Renal cortex interstitium (tissue), 11 donors: Measurements from ENCODE around the gene UCHL3. TPM values are rescaled to one million over a fixed set of nuclear protein-coding genes. Genes with fewer than 3 reads are reported as not detected.

ENCODE experiments used
- DNase-seq, 11 donors: peaks; one replicate each; pipeline ENCODE4 v3.0.0-alpha.2; 2013; ENCODE audit warnings: low read depth in 9 of 11, low spot score in 4 of 11; ENCODE audit errors: extremely low read depth in 1 of 11
- polyA plus RNA-seq, 3 donors: library from polyadenylated mRNA; unstranded; fragments of 120-200 nt; gene quantifications; one replicate each; pipeline ENCODE4 v1.2.1, GENCODE V29; 2013; ENCODE audit not compliant: insufficient read length in 3 of 3

UCHL3 gene
- polyA plus RNA-seq, 3 donors: 30.0 to 38.7 (median 30.1) TPM

- DNase-seq: no peak
Measured at GRCh38 chr13:75603038-75603437, 53.4 kb downstream of the UCHL3 start.

GRCh38 chr13:75607447-75607846, 57.9 kb downstream of the UCHL3 start:
- DNase-seq: no peak

- no peak for DNase-seq
Measured at GRCh38 chr13:75610466-75610865, 60.9 kb downstream of the UCHL3 start.

- no peak for DNase-seq
Measured at GRCh38 chr13:75612354-75612753, 62.8 kb downstream of the UCHL3 start.

DNA sequence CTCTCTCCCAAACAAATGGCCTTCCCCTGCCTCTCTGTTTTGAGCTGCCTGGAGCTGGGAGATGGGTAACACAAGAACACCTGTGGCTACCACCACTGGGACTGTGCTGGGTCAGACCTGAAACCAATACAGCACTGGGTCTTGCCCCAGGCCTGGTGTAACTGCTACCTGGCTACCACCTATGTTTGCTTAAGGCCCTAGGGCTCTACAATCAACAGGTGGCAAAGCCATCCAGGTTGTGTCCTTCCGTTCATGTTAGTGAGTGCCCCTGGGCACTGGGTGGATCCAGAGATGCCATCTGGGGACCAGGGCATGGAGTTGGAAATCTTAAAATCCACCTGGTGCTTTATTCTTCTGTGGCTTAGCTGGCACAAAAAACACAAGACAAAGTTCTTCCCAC, 67.6 kb downstream of the UCHL3 start:
- no peak for DNase-seq

GRCh38 chr13:75618308-75618707, 68.7 kb downstream of the UCHL3 start:
- DNase-seq: no peak

DNA sequence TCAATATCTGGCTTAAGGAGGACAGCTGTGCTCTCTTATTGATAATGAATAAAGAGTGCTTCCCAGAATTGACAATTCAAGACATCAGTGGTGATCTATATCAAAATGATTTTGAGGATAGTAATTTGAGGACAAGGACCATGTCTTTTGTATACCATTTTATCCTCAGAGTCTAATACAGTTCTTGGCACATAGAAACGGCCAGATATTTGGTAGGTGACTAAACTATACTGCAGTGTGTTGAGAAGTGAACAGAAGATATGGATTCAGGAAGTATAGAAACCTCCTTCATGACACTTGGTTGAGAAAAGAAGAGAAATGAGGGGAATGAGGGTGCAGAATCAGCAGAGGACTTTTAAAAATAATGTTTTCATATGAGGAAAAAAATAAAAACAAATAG, 70.4 kb downstream of the UCHL3 start:
- no peak for DNase-seq

- DNase-seq: no peak
Measured at GRCh38 chr13:75621147-75621546, 71.6 kb downstream of the UCHL3 start.

DNA sequence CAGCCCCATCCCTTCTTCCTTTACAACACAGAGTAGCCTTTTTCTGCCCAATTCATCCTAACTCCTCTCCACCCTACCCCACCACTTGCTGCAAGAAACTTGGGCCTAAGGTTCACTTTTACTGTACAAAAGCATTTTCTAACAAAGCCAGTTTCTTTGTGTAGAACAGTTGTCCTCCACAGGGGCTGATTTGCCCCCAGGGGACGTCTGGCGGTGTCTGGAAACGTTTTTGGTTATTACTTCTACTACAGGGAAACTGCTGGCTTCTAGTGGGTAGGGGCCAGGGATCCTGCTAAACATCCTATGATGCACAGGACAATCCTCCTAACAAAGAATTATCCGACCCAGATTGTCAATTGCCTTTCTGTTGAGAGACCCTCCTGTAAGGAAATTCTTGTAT, 79.2 kb downstream of the UCHL3 start:
- no peak for DNase-seq

DNA sequence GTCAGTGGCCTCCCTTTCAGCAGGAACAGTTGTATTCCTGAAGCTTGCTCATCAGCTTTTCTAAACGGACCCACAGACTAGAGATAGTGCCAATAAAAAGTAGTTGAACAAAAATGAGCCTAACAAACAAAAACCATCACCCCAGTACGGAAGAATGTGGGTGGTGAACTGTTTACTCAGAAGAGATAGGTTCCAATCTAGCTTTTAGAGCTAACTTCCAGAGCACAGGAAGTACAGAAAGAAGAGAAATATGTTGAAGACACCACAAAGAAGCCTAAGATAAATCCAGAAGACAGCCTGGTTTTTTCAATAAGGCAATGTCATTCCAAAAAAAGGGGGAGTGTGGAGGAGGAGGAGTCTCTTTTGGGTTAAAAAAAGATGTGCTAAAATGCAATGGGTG, 83.7 kb downstream of the UCHL3 start:
- DNase-seq: no peak

- peak in 3 of 11 donors; percentile 17 to 33 (median 28) for DNase-seq
Measured at GRCh38 chr13:75635101-75635827, 85.7 kb downstream of the UCHL3 start.

GRCh38 chr13:75635828-75636435, 86.3 kb downstream of the UCHL3 start, which contains the start of gene LMO7:
Gene LMO7 (plus strand): TSS chr13:75636330. CDS start chr13:75636658, 328 bp downstream.
- peak in 6 of 11 donors; percentile 9 to 37 (median 32) for DNase-seq

- peak in 7 of 11 donors; percentile 19 to 45 (median 26) for DNase-seq
Measured at GRCh38 chr13:75636436-75637180, 87.0 kb downstream of the UCHL3 start.

DNA sequence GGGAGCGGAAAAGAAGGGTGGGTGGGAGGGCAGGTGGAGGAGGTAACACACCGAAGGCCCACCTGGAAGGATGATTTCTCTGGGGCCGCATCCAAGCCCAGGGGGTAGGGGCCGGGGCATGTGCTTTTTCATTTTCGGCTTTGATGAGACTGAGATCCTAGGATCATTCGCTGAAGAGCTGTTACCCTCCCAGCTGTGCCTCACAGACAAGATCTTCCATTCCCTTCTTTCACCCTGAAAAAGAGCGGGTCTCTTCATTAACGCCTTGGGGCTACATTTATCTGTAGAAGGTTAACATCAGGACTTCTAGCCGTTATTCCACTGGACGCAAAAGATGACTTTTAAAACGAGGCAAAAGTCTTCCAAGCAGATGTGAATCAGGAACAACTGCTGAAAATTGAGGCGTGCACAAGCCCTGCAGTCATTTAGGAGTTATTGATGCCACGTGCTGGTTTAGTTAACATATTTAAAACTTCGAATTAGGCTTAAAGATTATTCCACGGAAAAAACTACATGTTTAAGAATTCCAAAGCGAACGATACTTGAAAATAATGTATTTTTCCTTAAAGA, 87.7 kb downstream of the UCHL3 start:
- DNase-seq: peak in 1 of 11 donors; percentile 8

DNA sequence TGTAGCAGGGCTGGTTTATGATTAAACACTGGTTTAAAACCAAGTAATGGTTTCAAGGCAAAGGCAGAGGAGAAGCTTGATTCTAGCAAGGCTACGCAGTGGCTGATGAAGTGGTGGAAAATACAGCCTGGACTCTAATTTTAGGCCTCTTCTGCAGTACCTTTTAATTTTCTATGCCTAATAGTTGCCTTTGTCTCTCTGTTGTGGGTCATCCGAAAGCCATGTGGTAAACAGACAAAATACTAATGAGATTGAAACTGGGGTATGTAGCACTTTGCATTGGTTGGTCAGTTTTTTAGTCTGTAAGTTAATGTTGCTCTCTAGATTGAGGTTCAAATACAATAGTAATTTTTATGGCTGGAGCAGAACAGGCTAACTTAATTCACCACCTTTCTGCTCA, 89.9 kb downstream of the UCHL3 start:
- no peak for DNase-seq

DNA sequence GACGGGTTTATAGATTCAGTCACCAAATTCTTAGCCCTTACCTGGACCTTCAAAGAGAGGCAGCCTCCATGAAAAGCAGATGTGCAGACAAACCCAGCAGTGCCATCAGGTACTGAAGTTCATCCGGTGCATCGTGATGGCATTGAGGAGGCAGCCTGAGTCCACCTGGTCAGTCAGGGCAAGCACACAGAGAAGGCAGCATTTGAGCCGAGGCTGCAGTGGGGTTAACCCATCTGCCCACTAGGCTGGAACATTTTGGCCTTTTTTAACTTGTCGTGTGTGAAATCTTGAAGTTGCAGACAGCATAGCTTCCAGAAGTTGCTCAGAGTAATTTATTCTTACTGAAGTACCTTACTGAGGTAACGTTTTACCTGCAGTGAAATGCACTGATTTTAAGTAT, 91.4 kb downstream of the UCHL3 start:
- no peak for DNase-seq

DNA sequence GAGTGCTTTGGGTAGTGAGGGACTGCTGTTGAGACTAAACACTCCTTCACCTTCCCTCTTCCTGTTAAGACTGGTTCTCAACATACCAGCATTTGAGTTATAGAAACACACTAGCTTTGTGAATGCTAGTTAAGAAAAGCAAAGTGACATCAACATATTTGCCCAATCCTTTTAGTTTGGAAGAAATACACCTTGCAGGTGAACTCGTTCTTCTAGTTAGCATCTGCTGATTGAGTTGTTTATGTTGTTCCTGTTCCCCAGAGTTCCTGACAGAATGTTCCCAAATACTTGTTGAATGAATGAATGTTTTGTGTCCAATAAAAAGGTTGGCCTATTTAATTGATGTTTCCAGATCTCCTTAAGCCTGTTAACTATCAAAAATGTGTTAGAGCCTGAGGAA, 93.6 kb downstream of the UCHL3 start:
- no peak for DNase-seq

GRCh38 chr13:75643693-75644092, 94.1 kb downstream of the UCHL3 start:
- no peak for DNase-seq

DNA sequence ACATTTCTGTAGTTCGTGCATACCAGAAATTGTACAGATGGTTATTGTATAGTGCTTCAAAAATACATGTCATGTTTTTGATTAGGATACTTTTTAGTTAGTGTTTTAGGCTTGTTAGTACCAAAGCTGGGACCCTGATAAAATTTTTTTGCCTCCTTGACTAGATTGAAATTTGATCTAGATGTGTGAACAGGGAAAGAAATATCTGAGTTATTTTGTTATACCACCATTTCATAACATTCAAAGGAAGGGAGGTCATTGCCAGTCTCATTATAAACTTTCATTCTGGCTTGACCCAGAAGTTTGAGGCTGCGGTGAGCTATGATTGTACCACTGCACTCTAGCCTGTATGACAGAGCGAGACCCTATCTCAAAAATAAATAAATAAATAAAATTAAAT, 95.5 kb downstream of the UCHL3 start:
- no peak for DNase-seq
